Measurements from ENCODE around the gene LENG1.
"Not testable (repeated sequence)": the region's sequence is repeated elsewhere in the genome, so short reads cannot be mapped to it uniquely, and the experiment has no call there.

The LENG1 gene

GRCh38 chr19:54159352-54160181, at the start of gene LENG1:
Gene LENG1, minus strand, starts transcription at chr19:54159721. Its CDS starts 26 bp downstream, at chr19:54159695.
- DNase-seq (ENCODE audit: low read depth) = peak; percentile 95

GRCh38 chr19:54208784-54209057, 49.2 kb upstream of the LENG1 start:
- DNase-seq (ENCODE audit: low read depth) = no peak

GRCh38 chr19:54207983-54208783, 48.7 kb upstream of the LENG1 start:
- DNase-seq (ENCODE audit: low read depth) = no peak

- DNase-seq (ENCODE audit: low read depth) = no peak
These were observed 48.1 kb upstream of the LENG1 start for GRCh38 chr19:54207676-54207982.

- DNase-seq (ENCODE audit: low read depth) = not testable (repeated sequence)
These were observed 47.7 kb upstream of the LENG1 start for GRCh38 chr19:54207193-54207592.

GRCh38 chr19:54206831-54207177, 47.3 kb upstream of the LENG1 start:
- no peak for DNase-seq (ENCODE audit: low read depth)

- DNase-seq (ENCODE audit: low read depth) = no peak
These were observed 46.7 kb upstream of the LENG1 start for GRCh38 chr19:54206030-54206830.

- DNase-seq (ENCODE audit: low read depth) = no peak
These were observed 45.4 kb upstream of the LENG1 start for GRCh38 chr19:54204767-54205468.

- no peak for DNase-seq (ENCODE audit: low read depth)
These were observed 43.7 kb upstream of the LENG1 start for GRCh38 chr19:54203151-54203611.

- DNase-seq (ENCODE audit: low read depth) = no peak
These were observed 42.5 kb upstream of the LENG1 start for GRCh38 chr19:54201980-54202379.

GRCh38 chr19:54201172-54201701, 41.7 kb upstream of the LENG1 start:
- DNase-seq (ENCODE audit: low read depth) = no peak

- DNase-seq (ENCODE audit: low read depth) = no peak
These were observed 39.9 kb upstream of the LENG1 start for GRCh38 chr19:54199401-54199800.

- no peak for DNase-seq (ENCODE audit: low read depth)
These were observed 37.6 kb upstream of the LENG1 start for GRCh38 chr19:54197121-54197520.

- DNase-seq (ENCODE audit: low read depth) = no peak
These were observed 37.0 kb upstream of the LENG1 start for GRCh38 chr19:54196536-54196935.

- not testable (repeated sequence) for DNase-seq (ENCODE audit: low read depth)
These were observed 34.9 kb upstream of the LENG1 start for GRCh38 chr19:54194463-54194862.

- DNase-seq (ENCODE audit: low read depth) = no peak
These were observed 33.5 kb upstream of the LENG1 start for GRCh38 chr19:54193011-54193410.

GRCh38 chr19:54191811-54192453, 32.4 kb upstream of the LENG1 start:
- DNase-seq (ENCODE audit: low read depth) = no peak

GRCh38 chr19:54191011-54191810, 31.7 kb upstream of the LENG1 start, which contains the start of gene TSEN34:
Gene TSEN34, plus strand, starts transcription at chr19:54191308. Its CDS starts 57 bp downstream, at chr19:54191365.
- DNase-seq (ENCODE audit: low read depth) = peak; percentile 83

GRCh38 chr19:54190503-54191010, 31.0 kb upstream of the LENG1 start:
- peak; percentile 100 for DNase-seq (ENCODE audit: low read depth)
